ENCODE results near the gene MYLK3.

Gene MYLK3

DNA sequence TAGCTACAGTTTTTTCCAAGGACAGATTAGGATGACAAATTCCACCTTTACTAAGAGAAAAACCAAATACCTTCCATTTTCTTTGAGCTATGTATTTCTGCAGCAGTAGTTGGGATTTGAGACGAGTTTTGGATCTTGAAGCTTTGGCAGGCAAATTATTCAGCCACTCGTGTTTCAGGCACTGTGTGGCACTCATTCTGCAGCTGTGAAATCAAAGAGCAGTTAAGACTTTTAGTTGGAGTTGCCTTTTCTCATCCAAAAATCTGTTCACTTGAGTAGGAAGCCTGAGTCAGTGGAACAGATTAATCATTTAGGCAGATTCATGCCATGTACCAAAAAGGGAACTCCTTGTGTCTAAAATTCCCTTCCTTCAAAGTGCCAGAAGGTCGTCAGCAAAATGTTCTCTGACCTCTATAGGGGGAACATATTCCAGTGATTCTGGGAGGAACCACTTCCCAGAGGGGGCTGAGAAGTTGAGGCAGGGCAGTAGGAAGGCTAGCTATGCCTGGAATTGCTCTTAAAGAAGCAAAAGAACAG, 38.6 kb downstream of the MYLK3 start:
- no peak overlapping the region for H3K4me3 ChIP-seq (ENCODE audit: low read length)
- DNase-seq (ENCODE audit: low read depth), result no peak
- no peak for TF ChIP-seq CTCF (IDR thresholded peaks at IDR 0.05; ENCODE audit: insufficient read depth, low read depth, low read length, missing control alignments)

DNA sequence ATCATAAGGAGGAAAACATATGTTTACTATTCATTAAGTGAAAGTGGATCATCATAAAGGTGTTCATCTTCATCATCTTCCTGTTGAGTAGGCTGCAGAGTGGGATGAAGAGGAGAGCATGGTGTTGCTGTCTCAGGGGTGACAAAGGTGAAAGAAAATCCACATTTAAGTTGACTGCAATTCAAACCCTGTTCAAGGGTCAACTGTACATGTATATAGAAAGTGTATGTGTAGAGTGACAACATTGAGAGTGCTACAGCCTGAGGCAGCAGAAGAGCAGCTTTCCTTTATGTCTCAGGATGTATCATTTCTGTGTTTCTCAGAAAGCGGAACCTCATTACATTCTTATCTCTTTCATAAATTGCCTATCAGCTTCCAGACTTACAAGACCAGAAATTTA, 41.5 kb downstream of the MYLK3 start:
- no peak for DNase-seq (ENCODE audit: low read depth)
- TF ChIP-seq CTCF (IDR thresholded peaks at IDR 0.05; ENCODE audit: insufficient read depth, low read depth, low read length, missing control alignments), result no peak
- no peak overlapping the region for H3K4me3 ChIP-seq (ENCODE audit: low read length)

- no peak for DNase-seq (ENCODE audit: low read depth)
- TF ChIP-seq CTCF (IDR thresholded peaks at IDR 0.05; ENCODE audit: insufficient read depth, low read depth, low read length, missing control alignments), result no peak
- no peak overlapping the region for H3K4me3 ChIP-seq (ENCODE audit: low read length)
Measured at GRCh38 chr16:46702030-46702429, 46.1 kb downstream of the MYLK3 start.

DNA sequence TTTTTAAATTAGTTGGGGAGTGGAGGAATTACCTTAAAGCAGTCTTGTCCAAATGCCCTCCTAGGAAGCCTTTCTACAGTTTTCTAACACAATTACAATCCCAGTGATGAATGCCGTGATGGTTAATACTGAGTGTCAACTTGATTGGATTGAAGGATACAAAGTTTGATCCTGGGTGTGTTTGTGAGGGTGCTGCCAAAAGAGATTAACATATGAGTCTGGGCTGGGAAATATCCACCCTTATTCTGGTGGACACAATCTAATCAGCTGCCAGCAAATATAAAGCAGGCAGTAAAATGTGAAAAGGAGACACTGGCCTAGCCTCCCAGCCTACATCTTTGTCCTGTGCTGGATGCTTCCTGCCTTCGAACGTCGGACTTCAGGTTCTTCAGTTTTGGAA, 46.5 kb downstream of the MYLK3 start:
- no peak for DNase-seq (ENCODE audit: low read depth)
- no peak for TF ChIP-seq CTCF (IDR thresholded peaks at IDR 0.05; ENCODE audit: insufficient read depth, low read depth, low read length, missing control alignments)
- no peak overlapping the region for H3K4me3 ChIP-seq (ENCODE audit: low read length)

- no peak for DNase-seq (ENCODE audit: low read depth)
- TF ChIP-seq CTCF (IDR thresholded peaks at IDR 0.05; ENCODE audit: insufficient read depth, low read depth, low read length, missing control alignments), result no peak
- H3K4me3 ChIP-seq (ENCODE audit: low read length), result no peak overlapping the region
Measured at GRCh38 chr16:46700048-46700447, 48.1 kb downstream of the MYLK3 start.

DNA sequence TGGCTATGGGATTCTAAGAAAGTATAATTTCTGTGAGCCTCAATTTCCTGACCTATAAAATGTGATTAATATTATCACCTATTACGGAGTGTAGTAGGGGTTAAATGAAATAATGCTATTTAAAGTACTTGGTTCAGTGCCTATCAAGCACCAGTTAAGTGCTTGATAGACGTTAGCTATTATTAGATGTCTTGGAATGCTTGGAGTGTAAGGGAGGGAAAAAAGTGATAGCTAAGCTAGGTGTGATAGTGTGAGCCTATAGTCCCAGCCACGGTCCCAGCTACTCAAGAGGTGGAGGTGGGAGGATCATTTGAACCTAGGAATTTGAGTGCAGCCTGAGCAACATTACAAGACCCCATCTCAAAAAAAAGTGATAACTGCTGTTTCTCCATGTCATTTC, 51.2 kb downstream of the MYLK3 start:
- no peak for TF ChIP-seq CTCF (IDR thresholded peaks at IDR 0.05; ENCODE audit: insufficient read depth, low read depth, low read length, missing control alignments)
- no peak overlapping the region for H3K4me3 ChIP-seq (ENCODE audit: low read length)
- DNase-seq (ENCODE audit: low read depth), result no peak

DNA sequence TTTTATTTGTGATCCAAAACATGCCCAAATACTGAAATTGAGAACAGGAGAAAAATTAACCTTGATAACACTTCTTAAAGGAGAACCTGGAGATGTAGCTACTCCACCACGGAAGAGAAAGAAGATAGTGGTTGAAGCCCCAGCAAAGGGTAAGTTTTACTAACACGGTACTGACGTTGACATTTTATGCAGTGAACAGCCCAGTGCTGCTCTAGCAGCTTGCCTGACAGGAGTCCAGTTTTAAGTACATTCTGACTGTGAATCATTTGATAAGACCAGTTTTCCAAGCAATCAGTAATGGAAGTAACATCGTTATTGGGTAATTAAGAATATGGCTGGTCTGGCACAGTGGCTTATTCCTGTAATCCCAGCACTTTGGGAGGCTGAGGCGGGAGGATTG, 52.2 kb downstream of the MYLK3 start:
- no peak for TF ChIP-seq CTCF (IDR thresholded peaks at IDR 0.05; ENCODE audit: insufficient read depth, low read depth, low read length, missing control alignments)
- H3K4me3 ChIP-seq (ENCODE audit: low read length), result no peak overlapping the region
- no peak for DNase-seq (ENCODE audit: low read depth)
